Measurements from ENCODE around the gene KLHL29. TPM values are rescaled to one million over a fixed set of nuclear protein-coding genes. Genes with fewer than 3 reads are reported as not detected.
"Not testable (repeated sequence)": the region's sequence is repeated elsewhere in the genome, so short reads cannot be mapped to it uniquely, and the experiment has no call there.

KLHL29 gene
- total and polyA plus RNA-seq, 2 donors, result 5.7 to 8.7 TPM

DNA sequence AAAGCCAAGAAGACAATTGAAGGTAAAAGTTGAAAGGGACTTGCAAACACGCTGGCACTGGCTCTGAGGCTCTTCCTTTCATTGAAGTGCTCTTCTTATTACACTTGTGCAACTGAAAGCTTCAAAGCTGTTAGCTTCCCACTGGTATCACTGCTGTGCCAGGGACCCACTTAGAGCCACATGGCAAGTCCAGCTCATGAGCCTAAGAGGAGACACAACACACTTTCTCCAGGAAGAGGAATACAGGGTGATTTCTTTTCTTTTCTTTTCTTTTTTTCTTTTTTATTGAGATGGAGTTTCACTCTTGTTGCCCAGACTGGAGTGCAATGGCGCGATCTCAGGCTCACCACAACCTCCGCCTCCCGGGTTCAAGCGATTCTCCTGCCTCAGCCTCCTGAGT, 323.8 kb downstream of the KLHL29 start:
- Histone ChIP-seq H3K4me3 (ENCODE audit: low read depth, low read length) (no peak overlapping the region), H3K36me3 (ENCODE audit: insufficient read depth) (no peaks in the 10 kb centered on the region), H3K27ac (ENCODE audit: low read depth) (no peak overlapping the region), H3K4me1 (ENCODE audit: insufficient read depth) (no peaks in the 10 kb centered on the region)
- WGBS, result 98% methylated on average over 6 of the region's 6 CpGs
- no peak for DNase-seq (ENCODE audit: extremely low spot score)

DNA sequence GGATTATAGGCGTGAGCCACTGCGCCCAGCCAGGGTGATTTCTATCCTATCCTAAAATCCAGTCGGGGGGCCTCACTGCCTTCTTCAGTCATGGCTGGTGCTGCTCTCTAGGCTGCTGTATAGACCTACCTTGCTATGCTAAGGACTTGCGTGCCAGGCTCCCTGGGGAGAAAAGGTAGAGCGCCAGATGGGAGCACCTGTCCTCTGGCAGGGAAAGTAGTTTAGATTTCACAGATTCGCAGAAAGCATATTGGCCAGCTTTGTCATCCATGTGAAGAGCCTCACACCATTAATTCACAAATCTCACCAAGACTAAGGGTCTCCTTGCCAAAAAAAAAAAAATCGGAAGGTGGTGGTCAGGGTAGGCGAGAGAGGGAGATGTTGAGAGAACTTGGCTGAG, 324.3 kb downstream of the KLHL29 start:
- 97% methylated on average over 8 of the region's 8 CpGs for WGBS
- Histone ChIP-seq H3K27ac (ENCODE audit: low read depth) (no peak overlapping the region), H3K36me3 (ENCODE audit: insufficient read depth) (no peaks in the 10 kb centered on the region), H3K4me1 (ENCODE audit: insufficient read depth) (no peaks in the 10 kb centered on the region), H3K4me3 (ENCODE audit: low read depth, low read length) (no peak overlapping the region)
- no peak for DNase-seq (ENCODE audit: extremely low spot score)

DNA sequence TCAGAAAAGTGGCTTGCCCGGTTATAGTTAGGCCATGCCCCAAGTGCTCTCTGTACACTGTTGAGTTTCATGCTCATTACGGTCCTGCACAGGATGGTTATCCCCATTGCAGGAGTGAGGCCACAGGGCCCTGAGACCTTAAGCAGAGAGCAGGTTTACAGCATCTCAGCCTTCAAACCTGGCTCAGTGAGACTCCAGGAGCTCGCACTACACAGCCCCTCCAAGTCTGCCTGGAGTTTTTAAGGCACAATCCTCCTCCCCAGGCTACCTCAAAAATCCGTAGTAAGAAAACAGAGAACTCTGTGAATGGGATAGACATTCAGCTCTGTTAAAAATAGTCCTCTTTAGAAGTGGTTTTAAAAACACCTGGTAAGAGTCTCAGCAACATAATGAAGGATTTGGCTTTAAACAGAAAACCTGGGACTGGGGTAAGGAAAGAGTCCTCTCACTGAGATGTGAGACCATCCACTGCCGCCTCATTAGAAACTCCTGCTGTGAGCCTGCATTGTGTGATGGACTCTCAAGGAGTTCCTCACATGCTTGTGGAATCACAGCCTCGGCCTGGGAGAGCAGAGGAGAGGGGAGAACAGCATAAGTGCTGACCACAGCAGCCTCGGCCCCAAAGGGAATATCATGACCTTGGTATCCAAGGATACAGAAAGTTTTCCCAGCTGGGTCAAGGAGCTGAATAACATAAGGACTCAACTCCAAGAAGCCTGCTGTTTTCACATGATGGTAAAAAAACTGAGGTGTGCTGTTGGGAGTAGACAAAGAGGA, 327.2 kb downstream of the KLHL29 start:
- Histone ChIP-seq H3K4me3 (ENCODE audit: low read depth, low read length) (no peak overlapping the region), H3K4me1 (ENCODE audit: insufficient read depth) (no peaks in the 10 kb centered on the region), H3K27ac (ENCODE audit: low read depth) (no peak overlapping the region), H3K36me3 (ENCODE audit: insufficient read depth) (no peaks in the 10 kb centered on the region)
- WGBS, result 74% methylated on average over 7 of the region's 7 CpGs
- no peak for DNase-seq (ENCODE audit: extremely low spot score)

DNA sequence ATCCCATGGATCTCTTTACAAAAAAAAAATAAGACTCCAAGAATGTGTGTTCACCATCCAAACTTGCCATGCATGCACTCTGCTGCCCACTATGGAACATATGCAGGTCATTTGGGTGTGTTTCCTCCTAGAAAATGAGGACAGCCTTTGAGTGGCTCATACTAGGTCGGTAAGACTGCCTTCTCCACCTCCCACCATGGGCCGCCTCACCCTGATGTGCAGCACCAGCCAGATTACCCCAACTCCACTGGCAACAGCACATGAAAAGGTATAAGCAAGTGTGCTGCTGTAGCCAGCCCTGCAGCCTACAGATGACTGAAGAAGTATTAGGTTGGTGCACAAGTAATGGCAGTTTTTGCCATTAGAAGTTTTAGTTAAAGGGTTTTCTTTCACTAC, 327.8 kb downstream of the KLHL29 start:
- Histone ChIP-seq H3K4me1 (ENCODE audit: insufficient read depth) (no peaks in the 10 kb centered on the region), H3K27ac (ENCODE audit: low read depth) (no peak overlapping the region), H3K4me3 (ENCODE audit: low read depth, low read length) (no peak overlapping the region), H3K36me3 (ENCODE audit: insufficient read depth) (no peaks in the 10 kb centered on the region)
- WGBS, result 81% methylated on average over 2 of the region's 2 CpGs
- DNase-seq (ENCODE audit: extremely low spot score), result no peak

DNA sequence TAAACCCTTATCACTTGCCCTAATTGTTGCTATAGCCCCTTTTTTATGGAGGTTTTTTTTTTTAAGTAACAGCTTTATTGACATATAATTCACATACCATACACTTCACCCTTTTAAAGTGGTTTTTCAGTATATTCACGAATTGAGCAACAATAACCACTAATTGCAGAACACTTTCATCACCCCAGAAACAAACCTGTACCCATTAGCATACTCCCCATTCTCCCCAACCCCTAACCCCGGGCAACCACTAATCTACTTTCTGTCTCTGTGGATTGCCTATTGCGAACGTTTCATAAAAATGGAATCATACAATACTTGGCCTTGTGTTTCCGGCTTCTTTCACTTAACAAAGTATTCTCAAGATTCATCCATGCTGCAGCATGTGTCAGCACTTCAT, 328.4 kb downstream of the KLHL29 start:
- Histone ChIP-seq H3K4me1 (ENCODE audit: insufficient read depth) (no peaks in the 10 kb centered on the region), H3K27ac (ENCODE audit: low read depth) (no peak overlapping the region), H3K36me3 (ENCODE audit: insufficient read depth) (no peaks in the 10 kb centered on the region), H3K4me3 (ENCODE audit: low read depth, low read length) (no peak overlapping the region)
- DNase-seq (ENCODE audit: extremely low spot score), result no peak
- WGBS, result 87% methylated on average over 5 of the region's 5 CpGs

DNA sequence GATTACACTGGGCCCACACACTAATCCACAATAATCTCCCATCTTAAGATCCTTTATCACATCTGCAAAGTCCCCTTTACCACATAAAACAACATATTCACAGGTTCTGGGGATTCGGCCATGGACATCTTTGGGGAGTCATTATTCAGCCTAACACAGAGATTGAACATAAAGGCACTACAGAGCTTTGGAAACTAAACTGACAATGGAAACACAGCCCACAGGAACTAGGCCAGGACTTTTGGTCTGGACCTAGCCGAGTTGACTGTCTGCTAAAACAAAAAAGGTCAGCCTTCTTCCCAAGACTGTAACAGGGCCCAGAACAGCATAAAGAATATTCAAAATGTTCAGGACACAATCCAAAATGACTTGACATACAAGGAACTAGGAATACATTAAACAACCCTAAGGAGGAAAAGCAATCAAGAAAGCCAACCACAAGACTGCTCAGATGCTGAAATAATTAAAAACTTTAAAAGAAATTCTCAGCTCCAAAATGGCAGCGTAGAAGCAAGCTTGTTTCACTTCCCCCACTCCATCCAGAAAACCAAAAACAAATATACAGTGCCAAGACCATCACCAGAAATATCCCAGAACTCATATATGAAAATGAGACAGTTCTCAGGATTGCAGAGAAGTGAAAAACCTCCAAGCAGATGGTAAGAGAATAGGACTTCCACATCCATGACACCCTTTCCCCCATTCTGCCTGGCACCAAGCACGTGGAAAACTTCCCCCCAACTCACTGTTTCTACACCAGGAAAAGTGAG, 334.1 kb downstream of the KLHL29 start:
- no peaks in the 10 kb centered on the region for H3K4me1 ChIP-seq (ENCODE audit: insufficient read depth)
- no peak overlapping the region for H3K4me3 ChIP-seq (ENCODE audit: low read depth, low read length)
- DNase-seq (ENCODE audit: extremely low spot score), result no peak
- WGBS, result 89% methylated on average over 4 of the region's 4 CpGs
- H3K36me3 ChIP-seq (ENCODE audit: insufficient read depth), result no peaks in the 10 kb centered on the region
- no peak overlapping the region for H3K27ac ChIP-seq (ENCODE audit: low read depth)

DNA sequence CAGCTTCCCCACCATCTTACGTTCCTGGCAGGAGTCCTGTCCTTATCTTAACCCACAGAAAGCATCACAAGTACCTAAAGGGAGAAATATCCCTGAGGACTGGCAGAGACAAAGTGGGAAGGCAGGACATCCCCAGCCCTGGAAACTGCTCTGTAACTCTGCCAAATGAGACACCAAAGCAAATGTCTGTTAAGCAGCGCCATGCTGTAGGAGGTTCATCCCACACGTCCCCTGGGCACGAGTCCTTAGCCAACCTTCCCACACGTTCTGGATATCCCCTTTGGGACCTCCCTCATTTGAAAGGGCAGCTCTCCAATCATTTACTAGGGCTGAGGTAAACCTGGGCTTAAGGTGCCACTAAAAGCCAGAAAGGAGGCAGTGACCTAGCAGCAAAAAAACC, 334.7 kb downstream of the KLHL29 start:
- no peak overlapping the region for H3K27ac ChIP-seq (ENCODE audit: low read depth)
- no peak for DNase-seq (ENCODE audit: extremely low spot score)
- 87% methylated on average over 5 of the region's 5 CpGs for WGBS

DNA sequence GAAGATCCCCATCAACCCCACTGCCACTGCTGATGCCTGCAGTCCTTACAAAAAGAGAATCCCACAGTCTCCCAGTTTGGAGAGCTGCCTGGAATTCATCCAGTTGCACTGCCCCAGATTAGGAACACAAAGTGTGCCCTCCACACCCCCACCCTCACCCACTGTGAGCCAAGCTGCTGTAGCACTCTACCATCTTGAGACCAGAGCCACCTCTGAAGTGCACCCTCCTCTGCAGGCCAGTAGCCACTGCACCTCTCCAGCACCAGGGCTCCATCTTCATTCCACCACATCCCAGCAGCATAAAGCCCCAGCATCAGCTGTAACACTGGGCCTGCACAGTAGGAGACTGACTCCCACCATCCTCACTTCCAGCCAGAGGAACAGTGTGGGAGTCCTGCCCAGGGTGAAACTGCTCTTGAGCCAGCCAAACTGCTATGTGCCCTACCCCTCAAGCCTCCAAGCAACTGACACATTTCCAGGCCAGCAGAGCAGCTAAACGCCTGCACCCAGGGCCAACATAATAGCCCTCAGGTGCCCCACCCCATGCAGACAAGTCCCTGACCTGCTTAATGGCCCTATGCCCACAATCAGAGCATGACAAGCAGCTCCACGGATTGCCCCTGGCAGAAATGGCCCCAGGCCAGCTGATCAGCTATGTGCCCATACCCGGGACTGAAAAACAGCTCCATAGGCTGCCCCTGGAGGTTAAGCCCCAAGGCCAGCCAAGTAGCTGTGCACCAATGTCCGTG, 335.9 kb downstream of the KLHL29 start:
- Histone ChIP-seq H3K36me3 (ENCODE audit: insufficient read depth) (no peaks in the 10 kb centered on the region), H3K4me1 (ENCODE audit: insufficient read depth) (no peaks in the 10 kb centered on the region), H3K27ac (ENCODE audit: low read depth) (no peak overlapping the region), H3K4me3 (ENCODE audit: low read depth, low read length) (no peak overlapping the region)
- whole genome bisulfite sequencing, result 91% methylated on average over 4 of the region's 4 CpGs
- DNase-seq (ENCODE audit: extremely low spot score), result no peak

More for the DNA sequence above, 334.7 kb downstream of the KLHL29 start:
- Histone ChIP-seq H3K36me3 (ENCODE audit: insufficient read depth) (no peaks in the 10 kb centered on the region), H3K4me1 (ENCODE audit: insufficient read depth) (no peaks in the 10 kb centered on the region), H3K4me3 (ENCODE audit: low read depth, low read length) (no peak overlapping the region)

DNA sequence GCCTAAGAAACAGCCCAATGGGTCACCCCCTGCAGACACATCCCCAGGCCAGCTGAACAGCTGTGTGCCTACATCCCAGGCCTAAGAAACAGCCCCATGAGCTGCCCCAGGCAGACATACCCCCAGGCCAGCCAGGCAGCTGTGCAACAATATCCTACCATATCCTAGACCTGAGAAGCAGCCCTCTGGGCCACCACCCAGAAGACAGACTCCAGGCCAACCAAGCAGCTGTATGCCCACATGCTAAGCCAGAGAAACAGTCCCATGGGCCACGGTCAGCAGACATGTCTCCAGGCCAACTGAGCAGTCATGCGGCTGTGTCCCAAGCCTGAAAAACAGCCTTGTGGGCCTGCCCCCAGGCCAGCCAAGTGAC, 336.5 kb downstream of the KLHL29 start:
- H3K36me3 ChIP-seq (ENCODE audit: insufficient read depth), result no peaks in the 10 kb centered on the region
- no peak for DNase-seq (ENCODE audit: extremely low spot score)
- no peaks in the 10 kb centered on the region for H3K4me1 ChIP-seq (ENCODE audit: insufficient read depth)
- no peak overlapping the region for H3K27ac ChIP-seq (ENCODE audit: low read depth)
- H3K4me3 ChIP-seq (ENCODE audit: low read depth, low read length), result no peak overlapping the region
- 96% methylated on average over 2 of the region's 2 CpGs for WGBS

DNA sequence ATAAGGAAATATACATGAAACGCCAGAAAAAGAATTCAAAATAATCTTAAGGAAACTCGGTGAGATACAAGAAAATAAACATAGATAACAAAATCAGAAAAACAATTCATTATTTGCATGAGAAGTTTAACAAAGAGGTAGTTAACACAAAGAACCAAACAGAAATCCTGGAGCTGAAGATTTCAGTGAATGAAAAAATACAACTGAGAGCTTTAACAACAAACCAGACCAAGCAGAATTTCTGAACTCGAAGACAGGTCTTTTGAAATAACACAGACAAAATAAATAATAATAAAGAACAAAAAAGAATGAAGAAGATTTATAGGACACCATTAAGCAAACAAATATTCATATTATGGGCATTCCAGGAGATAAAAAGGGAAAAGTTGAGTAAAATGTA, 337.3 kb downstream of the KLHL29 start:
- no peak overlapping the region for H3K4me3 ChIP-seq (ENCODE audit: low read depth, low read length)
- no peaks in the 10 kb centered on the region for H3K36me3 ChIP-seq (ENCODE audit: insufficient read depth)
- no peaks in the 10 kb centered on the region for H3K4me1 ChIP-seq (ENCODE audit: insufficient read depth)
- 93% methylated on average over 3 of the region's 3 CpGs for WGBS
- no peak overlapping the region for H3K27ac ChIP-seq (ENCODE audit: low read depth)
- DNase-seq (ENCODE audit: extremely low spot score), result no peak

DNA sequence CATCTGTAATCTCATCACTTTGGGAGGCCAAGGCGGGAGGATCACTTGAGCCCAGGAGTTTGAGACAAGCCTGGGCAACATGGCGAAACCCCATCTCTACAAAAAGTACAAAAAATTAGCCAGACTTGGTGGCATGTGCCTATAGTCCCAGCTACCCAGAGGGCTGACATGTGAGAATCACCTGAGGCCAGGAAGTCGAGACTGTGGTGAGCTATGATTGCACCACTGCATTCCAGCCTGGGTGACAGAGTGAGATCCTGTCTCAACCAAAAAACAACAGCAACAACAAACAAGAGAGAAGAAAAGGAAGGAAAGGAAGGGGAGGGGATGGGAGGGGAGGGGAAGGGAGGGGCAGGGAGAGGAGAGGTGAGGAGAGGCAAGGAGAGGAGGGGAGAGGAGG, 338.1 kb downstream of the KLHL29 start:
- 97% methylated on average over 3 of the region's 3 CpGs for WGBS
- not testable (repeated sequence) for DNase-seq (ENCODE audit: extremely low spot score); H3K4me1 ChIP-seq (ENCODE audit: insufficient read depth); H3K4me3 ChIP-seq (ENCODE audit: low read depth, low read length); H3K27ac ChIP-seq (ENCODE audit: low read depth); H3K36me3 ChIP-seq (ENCODE audit: insufficient read depth)

DNA sequence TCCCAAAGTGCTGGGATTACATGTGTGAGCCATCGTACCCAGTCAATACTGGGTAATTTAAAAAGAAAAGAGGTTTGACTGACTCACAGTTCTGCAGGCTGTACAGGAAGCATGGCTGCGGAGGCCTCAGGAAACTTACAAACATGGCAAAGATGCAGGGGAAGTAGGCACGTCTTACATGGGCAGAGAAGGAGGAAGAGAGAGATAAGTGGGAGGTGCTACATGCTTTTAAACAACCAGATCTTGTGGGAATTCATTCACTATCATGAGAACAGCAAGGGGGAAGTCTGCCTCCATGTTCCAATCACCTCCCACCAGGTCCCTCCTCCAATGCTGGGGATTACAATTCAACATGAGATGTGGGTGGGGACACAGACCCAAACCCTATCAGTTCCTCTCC, 349.4 kb downstream of the KLHL29 start:
- no peak overlapping the region for H3K27ac ChIP-seq (ENCODE audit: low read depth)
- no peak for DNase-seq (ENCODE audit: extremely low spot score)
- no peaks in the 10 kb centered on the region for H3K4me1 ChIP-seq (ENCODE audit: insufficient read depth)
- 85% methylated on average over 3 of the region's 3 CpGs for WGBS
- H3K4me3 ChIP-seq (ENCODE audit: low read depth, low read length), result no peak overlapping the region
- peaks cover 2% of the 10 kb centered on the region for H3K36me3 ChIP-seq (ENCODE audit: insufficient read depth)

DNA sequence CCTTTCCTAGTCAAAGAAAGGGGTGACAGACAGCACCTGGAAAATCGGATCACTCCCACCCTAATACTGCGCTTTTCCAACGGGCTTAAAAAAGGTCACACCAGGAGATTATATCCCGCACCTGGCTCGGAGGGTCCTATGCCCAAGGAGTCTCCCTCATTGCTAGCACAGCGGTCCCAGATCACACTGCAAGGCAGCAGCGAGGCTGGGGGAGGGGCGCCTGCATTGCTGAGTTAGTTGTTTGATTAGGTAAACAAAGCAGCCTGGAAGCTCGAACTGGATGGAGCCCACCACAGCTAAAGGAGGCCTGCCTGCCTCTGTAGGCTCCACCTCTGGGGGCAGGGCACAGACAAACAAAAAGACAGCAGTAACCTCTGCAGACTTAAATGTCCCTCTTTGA, 351.8 kb downstream of the KLHL29 start:
- not testable (repeated sequence) for H3K27ac ChIP-seq (ENCODE audit: low read depth); H3K4me3 ChIP-seq (ENCODE audit: low read depth, low read length); H3K4me1 ChIP-seq (ENCODE audit: insufficient read depth); H3K36me3 ChIP-seq (ENCODE audit: insufficient read depth); DNase-seq (ENCODE audit: extremely low spot score)
- WGBS, result 98% methylated on average over 9 of the region's 9 CpGs

All from urinary bladder (tissue), 4 donors.